Stimulated activated CD8-positive, alpha-beta memory T cell treated with anti-CD3 and anti-CD28 coated beads, Interleukin-12 subunit alpha, Interleukin-12 subunit beta, amount 100 ng/mL, for 24 hours (primary cell): ENCODE results near the gene PLEKHG4B.
A peak's percentile ranks its signal among the peaks of the same experiment; 100 is the strongest.
"Not testable (repeated sequence)": the region's sequence is repeated elsewhere in the genome, so short reads cannot be mapped to it uniquely, and the experiment has no call there.

Experiments
- DNase-seq: peaks from one replicate; pipeline ENCODE4 v3.0.0-alpha.2; 2020; ENCODE audit errors: extremely low read depth

Gene PLEKHG4B

DNA sequence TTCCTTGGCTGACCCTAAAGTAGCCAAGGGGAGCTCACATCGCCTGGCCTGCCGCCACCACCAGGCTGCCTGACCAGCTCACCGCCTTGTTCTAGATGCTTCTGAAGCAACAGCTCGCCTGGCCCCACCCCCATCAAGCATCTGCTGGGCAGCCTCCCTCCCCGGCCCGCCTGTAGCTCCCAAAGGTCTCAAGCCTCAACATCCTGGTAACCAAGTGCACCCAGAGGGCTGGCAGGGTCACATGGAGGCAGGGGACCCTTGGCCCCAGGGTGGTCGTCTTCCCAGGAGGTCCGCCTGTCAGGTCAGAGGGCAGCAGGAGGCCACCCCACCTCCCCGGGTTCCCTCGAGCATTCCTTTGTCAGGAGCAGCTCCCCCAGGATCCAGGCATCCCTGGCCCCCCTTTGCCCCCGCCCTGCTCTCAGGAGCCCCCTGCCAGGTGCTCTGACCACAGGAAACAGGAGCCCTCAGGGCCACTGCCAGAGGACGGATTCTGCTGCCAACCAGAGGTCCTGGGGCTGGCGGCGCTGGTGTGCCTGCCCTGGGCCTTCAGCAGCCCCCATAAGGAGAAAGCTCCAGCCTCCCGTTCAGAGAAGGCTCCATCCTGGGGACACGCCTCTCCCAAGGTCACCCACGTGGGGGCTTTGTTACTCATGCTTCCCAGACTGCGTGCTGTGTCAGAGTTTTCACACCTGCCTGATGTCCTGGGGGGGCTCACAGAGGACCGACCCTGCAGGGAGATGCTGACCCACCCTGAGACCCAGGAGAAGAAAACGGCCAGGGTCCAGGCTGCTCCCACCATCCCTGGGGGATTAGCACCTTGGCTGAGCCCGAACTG, 95.9 kb downstream of the PLEKHG4B start:
- DNase-seq: no peak

DNA sequence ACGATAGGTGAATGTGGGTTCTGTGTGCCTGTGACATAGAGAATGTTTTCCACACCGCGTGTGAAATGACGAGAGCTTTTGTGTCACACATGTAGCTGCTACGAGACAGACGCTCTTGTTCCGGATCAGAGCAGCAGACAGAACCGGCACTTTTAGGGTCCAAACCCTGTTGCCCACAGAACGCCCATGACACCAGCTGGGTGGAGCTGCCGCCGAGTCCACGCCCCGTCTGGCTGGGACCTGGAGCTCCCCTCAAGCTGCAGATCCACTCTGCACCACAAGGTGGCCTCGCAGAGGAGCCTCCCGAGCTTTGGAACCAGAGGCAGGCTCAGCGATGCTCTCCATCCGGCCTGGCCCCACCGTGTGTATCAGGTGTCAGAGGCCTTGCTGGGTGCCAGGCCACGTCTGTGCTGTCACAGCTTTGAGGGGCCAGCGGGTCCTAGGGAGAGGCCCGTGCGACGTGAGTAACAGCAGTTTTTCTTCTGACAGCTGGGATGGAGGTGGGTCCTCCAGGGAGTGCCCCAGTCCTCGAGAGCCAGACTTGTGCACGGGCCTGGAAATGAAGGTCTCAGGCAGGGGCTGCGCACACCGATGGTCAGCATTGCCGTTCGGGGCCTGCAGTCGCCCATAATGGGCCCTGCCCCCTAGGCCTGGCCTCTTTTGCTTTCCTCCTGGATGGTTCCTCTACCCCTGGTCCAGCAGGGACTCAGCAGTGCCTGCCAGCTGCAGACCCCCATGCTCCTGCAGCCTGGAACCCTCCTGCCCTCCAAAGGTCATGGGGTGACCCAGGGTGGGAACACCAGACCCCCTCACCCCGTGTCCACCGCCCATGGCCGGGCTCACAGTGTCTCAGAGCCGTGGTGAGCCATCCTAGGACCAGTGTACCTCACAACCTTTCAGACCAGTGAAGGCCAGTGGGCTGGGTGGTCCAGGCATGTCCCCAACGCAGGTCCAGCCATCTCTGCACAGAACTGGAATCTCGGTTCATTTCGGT, 96.8 kb downstream of the PLEKHG4B start:
- peak; percentile 66 for DNase-seq

DNA sequence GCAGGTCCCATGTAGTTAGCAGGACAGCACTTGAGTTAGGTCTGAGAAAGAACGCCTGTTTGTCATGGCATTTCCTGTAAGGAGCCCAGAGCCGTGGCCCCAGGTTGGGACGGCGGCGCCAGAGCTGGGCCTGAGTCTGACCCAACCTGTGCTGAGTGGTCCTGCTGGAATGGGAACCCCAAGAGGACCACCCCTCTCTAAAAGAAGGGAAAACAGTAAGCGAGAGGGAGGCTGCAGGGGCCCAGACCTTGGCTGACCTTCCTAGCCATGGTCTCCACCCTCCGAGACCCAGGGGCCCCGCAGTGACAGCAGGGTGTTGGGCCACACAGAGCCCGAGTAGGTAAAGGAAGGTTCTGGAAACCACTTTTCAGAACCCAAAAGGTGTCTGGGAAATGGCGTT, 97.5 kb downstream of the PLEKHG4B start:
- DNase-seq: no peak

DNA sequence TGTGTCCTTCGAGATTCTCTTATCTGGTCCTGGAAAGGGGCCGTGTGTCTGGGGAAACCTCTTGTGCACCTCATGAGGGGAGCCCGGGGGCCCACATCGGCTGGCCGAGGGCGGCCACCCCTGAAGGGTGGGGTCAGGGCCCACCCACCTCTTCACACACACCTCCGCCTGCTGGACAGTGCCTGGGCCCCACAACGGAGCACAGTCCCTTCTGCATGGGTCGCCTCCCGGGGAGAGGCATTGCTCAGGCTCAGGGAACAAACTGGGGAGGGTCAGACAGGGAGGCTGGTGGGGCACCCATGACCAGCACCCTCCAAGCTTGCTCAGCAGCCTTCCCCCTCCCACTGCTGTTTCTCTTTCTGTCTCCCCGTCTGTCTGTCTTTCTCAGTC, 98.0 kb downstream of the PLEKHG4B start:
- no peak for DNase-seq

DNA sequence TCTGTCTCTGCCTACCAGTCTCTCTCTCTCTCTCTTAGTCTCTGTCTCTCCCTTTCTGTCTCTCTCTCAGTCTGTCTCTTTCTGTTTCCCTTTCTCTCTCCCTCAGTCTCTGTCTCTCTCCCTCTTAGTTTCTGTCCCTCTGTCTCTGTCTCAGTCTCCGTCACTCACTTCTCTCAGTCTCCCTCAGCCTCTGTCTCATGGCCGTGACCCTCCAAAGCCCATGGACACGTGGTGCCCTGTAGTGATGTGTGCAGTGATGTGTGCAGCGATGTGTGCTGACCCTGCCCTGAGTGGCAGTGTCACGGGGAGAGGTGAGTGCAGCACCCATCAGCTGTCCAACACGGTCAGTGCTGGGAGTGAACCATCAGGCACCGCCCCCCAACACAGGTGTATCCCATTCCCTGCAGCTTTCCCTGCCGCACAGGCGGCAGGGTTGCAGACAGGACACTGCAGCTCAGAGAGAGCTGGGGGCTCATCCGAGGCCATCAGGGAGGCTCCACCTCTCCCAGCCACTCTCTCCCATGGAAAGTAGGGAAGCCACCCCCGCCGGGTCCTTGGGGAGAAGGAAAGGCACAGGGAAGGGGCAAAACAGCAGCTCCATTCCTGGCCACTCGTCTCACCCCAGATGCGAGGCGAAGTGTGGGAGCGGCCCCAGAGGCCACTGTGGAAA, 98.5 kb downstream of the PLEKHG4B start:
- no peak for DNase-seq

DNA sequence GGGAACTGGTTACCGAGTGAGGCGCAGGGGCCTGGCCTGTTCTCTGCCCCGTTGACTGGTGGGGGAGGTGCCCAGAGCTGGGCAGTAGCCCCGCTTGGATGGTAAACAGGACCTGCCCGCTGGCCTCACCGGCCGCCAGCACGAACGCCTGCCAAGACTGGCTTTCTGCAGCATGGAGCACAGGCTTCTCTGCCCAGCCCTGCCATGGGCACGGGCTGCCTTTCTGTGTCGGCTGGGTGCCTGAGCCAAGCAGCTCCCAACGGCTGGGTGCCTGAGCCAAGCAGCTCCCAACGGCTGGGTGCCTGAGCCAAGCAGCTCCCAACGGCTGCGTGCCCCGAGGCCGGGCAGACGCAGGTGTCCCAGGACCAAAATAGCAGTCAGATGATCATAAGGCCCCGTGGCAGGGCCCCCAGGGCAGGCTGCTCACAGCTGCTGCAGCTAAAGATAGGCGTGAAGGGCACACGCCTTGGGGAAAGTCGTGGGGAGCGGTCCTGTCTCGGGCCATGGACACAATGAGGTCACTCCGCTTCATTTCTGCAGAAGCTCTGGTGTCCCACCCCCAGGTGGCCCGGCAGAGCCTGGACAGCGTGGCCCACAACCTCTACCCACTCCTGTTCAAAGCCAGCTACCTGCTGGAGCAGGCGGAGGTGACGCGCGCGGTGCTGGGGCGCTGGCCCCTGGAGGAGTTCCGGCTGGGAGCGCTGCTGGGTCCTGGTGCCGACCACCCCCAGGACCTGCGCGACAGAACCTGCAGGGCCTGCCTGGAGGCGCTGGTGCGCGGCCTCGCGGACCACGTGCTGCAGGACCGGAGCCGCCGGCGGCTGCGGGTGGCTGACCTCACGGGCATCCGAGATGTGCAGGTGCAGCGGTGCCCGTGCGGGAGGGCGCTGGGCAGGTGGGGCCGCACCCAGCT, 99.3 kb downstream of the PLEKHG4B start, which contains the start of gene LRRC14B:
TSS of gene LRRC14B (plus strand) at position 460 of the 913 bp plus-strand sequence. CDS start at position 504, 44 bp downstream.
- DNase-seq: no peak

DNA sequence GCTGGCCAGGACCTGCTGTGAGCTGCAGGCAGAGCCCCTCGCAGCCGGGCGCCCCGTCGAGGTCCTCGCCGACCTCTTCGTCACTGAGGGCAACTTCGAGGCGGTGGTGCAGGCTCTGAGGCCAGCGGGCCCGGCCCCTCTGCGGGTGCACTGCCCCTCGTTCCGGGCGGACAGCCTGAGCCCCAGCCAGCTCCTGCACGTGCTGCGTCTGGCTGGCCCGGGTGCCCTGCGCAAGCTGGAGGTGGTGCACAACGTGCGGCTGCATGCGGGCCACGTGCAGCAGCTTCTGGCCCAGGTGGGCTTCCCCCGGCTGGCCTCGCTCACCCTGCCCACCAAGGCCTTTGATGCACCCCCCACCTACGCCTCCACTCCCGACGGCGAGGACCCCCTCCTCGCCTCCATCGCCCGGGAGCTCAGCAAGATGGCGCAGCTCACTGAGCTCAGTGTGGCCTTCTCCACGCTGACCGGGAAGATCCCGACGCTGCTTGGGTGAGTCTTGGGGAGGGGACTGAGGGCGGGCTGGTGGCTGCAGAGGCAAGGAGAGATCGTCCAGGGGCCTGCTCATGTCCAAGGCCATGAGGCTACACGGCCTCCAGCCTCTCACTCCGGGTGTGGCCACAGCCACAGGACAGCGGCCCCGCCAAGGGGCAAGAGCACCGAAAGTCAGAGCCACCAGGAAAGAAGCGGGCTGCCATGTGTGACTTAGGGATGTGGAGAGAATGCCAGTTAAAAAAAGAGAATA, 100.2 kb downstream of the PLEKHG4B start:
- no peak for DNase-seq

DNA sequence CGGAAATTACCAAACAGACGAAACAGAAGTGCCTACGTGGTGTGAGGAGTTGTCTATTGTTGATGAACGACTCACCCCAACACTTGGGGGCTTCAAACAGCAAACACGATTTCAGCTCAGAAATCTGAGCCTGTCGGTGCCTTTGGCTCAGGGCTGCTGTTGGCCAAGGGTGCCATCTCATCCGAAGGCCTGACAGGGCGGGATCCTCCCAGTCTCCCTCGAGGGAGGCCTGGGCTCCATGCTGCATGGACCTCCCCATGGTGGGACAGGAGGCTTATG, 100.7 kb downstream of the PLEKHG4B start:
- no peak for DNase-seq

DNA sequence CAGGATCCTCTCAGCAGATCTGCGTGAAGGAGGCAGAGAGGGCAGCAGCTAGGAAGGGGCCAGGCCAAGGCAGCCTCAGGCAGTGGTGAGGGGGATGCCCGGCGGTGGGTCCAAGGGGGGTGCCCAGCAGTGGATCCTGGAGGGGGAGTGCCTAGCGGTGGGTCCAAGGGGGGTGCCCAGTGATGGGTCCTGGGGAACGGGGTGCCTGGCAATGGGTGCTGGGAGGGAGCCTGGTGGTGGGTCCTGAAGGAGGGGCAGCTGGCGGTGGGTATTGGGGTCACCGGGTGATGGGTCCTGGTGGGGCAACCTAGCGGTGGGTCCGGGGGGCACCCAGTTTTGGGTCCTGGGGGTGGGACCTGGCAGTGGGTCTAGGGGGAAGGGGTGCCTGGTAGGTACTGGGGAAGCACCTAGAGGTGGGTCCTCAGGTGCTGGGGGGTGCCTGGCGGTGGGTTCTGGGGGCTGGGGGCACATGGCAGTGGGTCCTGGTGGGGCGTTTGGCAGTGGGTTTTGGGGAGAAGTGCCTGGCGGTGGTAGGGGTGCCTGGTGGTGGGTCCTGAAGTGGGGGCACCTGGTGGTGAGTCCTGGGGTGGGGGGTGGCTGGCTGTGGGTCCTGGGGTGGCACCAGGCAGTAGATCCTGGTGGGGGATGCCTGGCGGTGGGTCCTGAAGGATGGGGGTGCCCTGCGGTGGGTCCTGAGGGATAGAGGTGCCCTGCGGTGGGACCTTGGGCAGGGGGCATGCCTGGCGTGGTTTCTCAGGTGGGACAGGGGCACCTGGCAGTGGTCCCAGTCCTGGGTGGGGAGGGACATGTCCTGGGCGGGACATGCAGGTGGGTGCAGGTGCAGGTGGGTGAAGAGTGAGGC, 101.2 kb downstream of the PLEKHG4B start:
- no peak for DNase-seq

DNA sequence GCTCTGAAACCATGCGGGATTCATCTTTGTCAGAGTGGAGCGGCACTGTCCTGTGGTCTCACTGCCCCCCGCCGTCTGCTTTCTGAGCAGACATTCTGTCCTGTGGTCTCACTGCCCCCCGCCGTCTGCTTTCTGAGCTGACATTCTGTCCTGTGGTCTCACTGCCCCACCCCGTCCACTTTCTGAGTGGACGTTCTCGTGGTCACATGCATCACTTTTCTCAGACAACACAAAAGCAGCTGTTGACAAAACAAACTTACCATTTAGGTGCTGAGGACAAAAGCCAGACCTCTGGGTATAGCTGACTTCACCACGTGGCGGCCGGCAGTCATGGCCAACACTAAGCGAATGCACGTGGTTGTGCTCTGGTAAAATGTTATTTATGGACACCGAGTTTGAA, 102.1 kb downstream of the PLEKHG4B start:
- DNase-seq: no peak

DNA sequence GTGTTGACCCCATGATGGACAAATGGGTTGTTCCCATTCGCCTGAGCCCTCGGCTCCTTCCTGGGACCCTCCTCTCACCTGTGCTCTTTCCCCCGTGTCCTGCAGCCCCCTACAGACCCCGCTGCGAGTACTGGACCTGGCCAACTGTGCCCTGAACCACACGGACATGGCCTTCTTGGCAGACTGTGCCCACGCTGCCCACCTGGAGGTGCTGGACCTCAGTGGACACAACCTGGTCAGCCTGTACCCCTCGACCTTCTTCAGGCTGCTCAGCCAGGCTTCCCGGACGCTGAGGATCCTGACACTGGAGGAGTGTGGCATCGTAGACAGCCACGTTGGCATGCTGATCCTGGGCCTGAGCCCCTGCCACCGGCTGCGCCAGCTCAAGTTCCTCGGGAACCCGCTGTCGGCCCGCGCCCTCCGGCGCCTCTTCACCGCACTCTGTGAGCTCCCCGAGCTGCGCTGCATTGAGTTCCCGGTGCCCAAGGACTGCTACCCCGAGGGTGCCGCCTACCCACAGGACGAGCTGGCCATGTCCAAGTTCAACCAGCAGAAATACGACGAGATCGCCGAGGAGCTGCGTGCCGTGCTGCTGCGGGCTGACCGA, 102.7 kb downstream of the PLEKHG4B start:
- DNase-seq: no peak

DNA sequence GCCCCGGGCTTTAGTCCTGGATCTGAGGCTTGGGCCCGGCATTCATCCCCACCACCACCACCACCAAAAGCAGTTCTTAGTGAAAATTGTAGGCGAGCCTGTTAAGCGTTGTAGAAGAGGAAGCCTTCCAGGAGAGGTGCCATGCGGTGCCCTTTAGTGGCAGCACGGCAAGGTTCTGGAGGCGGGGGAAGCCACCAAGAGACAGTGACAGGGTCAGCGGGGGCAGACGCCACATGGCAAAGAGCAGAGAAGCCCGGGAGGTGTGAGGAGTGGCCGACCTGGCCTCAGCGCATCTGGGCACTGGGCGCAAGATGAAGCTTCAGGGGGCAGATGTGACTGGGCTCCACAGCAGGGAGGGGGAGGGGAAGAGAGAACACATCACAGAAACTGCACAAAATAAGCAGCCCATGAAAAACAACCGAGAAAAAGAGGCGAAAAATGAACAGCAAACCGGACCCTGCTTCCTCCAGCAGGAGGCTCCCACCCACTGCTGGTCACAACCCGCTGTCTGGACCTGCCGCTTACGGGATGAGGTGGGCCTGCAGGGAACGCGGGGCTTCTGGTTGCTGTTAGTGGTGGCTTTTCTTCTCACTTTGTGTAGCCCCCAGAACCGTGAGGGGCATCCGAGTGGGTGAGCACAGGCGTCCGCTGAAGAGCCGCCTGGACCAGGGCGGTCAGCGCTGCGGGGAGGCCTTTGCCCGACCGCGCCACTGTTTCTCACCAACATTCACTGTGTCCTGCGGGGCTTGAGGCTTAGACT, 103.6 kb downstream of the PLEKHG4B start:
- DNase-seq: no peak

DNA sequence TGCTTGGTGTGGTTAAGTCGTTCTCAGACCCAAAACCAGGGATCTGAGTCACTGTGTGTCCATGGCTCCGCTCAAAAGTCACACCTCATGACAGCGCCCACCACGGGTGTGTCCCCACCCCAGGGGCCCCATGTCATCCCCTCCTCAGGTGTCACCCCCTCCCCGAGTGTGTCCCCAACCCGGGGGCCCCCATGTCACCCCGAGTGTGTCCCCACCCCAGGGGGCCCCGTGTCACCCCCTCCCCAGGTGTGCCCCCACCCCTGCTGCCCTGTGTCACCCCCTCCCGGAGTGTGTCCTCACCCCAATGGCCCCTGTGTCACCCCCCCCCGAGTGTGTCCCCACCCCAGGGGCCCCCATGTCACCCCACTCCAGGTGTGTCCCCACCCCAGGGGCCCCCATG, 104.4 kb downstream of the PLEKHG4B start:
- no peak for DNase-seq

DNA sequence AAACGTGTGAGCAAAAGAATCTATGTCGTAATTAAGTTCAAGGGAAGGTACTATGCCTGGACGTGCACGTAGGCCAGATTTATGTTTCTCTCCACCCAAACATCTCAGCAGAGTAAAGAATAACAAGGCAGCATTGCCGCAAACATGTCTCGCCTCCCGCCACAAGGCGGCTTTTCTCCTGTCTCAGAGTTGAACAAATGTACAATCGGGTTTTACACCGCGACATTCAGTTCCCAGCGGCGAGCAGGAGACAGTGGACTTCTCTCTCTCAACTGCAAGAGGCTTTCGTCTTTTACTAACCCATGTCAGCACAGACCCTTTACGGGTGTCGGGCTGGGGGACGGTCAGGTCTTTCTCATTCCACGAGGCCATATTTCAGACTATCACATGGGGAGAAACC, 105.1 kb downstream of the PLEKHG4B start:
- not testable (repeated sequence) for DNase-seq

DNA sequence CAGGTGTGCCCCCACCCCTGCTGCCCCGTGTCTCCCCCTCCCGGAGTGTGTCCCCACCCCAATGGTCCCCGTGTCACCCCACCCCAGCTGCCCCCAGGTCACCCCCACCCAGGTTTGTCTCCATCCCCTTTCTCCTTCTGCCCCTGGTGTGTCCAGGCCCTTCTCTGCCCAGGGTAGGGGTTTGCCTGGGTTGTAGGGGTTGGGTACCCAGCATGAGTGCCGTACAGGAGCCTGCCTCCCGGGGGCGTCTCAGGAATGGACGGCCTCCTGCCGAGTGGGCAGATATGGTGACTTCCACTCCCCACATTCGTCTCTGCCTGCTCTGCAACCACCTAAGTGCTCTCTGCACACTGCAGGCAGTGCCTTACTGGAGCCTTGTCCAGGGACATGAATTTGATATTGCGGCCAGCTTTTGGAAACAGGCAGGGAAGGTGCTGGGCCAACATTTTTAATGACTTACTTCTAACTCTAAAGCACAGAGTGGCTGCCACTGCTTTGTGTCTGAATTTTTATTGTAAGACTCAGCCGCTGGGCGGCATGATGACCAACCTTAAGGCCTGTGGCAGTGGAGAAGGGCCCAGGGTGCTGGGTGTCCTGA, 106.0 kb downstream of the PLEKHG4B start:
- no peak for DNase-seq

DNA sequence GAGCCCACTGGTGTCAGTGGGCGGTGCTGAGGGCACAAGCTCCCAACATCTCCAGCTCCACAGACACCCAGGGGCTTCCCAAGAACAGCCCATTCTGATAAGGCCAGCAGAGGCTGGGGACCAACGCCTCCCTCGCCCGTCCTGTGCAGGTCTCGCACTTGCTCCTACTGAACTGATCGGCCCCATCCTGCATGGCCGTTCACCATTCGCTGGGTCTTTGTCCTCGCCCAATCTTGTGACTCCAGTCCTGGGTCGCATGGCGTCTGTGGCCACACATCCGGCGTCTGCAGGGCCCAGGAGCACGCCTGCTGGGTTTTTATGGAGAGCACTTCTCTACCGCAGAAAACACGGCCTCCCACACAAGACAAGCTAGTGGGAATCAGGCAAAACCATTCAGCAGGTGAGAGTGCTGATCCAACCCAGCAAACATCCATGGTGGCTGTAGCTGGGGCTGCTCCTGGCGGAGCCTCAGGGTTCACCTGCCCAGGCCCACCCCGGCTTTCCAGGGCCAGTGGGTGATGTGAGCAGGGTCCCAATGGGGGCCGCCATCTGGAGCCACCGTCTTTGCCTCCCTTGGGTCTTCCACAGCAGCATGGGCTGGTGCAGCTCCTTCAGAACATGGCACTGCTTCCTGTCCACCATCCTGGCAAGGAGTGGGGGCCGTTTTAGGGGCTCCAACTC, 106.7 kb downstream of the PLEKHG4B start:
- DNase-seq: no peak

DNA sequence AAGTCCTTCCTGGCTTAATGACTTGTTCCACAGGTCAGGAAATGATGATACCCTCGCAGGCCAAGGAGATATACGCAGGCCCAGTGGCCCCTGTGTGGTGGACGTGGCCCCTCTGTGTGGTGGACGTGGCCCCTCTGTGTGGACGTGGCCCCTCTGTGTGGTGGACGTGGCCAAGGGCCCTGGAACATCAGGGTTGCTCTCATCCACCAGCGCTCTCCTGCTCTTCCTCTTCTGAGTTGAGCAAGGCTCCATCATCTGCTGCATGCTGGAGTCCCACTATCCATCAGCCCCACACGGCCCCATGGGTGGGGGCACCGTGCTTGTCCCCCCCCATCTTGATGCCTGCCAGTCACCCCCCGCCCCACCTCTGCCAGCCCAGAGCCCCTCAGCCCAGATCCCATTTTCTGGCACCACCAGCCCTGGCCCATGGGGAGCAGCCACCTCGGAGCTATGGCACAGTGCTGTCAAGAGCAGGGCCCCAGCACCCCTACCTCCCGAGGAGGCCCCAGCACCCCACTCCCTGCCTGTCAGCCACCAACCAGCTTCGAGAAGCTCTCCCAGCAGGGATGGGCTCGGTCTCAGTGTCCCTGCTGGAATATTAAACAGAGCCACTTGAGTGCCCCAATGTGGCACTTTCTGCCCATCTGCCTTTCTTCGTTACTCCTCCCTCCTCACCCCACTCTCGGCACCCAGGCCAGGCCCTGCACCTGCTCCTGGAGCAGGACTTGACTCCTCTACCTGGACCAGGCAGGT, 107.4 kb downstream of the PLEKHG4B start:
- no peak for DNase-seq
